Subcutaneous adipose tissue (tissue), 4 donors: ENCODE measurements around the gene CCDC78. TPM values are rescaled to one million over a fixed set of nuclear protein-coding genes. Genes with fewer than 3 reads are reported as not detected.

Experiments
- total RNA-seq, 4 donors: library from RNA; depleted of rRNA; stranded (reverse); fragments of >200 nt; gene quantifications; one replicate each; pipeline ENCODE4 v1.1.0, GENCODE V29; 2016
- TF ChIP-seq, protein P1 (sequence below): fragments of 450-650 bp; IDR thresholded peaks from one replicate; pipeline ENCODE4 v1.5.1; 2016; ENCODE audit warnings: low read depth, mild to moderate bottlenecking, control low read depth, antibody characterized with exemption, moderate library complexity

Gene CCDC78
- total RNA-seq, 4 donors from 2014 or later = 0.44 to 2.5 (median 1.5) TPM; not detected in 1

GRCh38 chr16:769184-769784, 43.0 kb upstream of the CCDC78 start:
- TF ChIP-seq, protein P1, sequence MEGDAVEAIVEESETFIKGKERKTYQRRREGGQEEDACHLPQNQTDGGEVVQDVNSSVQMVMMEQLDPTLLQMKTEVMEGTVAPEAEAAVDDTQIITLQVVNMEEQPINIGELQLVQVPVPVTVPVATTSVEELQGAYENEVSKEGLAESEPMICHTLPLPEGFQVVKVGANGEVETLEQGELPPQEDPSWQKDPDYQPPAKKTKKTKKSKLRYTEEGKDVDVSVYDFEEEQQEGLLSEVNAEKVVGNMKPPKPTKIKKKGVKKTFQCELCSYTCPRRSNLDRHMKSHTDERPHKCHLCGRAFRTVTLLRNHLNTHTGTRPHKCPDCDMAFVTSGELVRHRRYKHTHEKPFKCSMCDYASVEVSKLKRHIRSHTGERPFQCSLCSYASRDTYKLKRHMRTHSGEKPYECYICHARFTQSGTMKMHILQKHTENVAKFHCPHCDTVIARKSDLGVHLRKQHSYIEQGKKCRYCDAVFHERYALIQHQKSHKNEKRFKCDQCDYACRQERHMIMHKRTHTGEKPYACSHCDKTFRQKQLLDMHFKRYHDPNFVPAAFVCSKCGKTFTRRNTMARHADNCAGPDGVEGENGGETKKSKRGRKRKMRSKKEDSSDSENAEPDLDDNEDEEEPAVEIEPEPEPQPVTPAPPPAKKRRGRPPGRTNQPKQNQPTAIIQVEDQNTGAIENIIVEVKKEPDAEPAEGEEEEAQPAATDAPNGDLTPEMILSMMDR = no peak

DNA sequence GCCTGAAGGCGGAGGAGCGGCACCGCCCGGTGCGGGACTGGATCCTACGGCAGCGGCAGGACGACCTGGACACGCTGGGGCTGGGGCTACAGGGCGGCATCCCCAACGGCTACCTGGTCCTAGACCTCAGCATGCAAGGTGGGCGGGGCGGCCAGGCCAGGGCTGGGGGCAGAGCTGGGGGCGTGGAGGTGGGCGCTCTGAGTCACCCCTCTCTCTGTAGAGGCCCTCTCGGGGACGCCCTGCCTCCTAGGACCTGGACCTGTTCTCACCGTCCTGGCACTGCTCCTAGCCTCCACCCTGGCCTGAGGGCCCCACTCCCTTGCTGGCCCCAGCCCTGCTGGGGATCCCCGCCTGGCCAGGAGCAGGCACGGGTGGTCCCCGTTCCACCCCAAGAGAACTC, 42.2 kb upstream of the CCDC78 start:
- TF ChIP-seq, protein P1 = no peak

- TF ChIP-seq, protein P1 = no peak
Measured at GRCh38 chr16:767743-768235, 41.5 kb upstream of the CCDC78 start.

- TF ChIP-seq, protein P1 = no peak
Measured at GRCh38 chr16:766820-767640, 40.8 kb upstream of the CCDC78 start.

GRCh38 chr16:766008-766819, 40.0 kb upstream of the CCDC78 start:
- TF ChIP-seq, protein P1 = no peak

DNA sequence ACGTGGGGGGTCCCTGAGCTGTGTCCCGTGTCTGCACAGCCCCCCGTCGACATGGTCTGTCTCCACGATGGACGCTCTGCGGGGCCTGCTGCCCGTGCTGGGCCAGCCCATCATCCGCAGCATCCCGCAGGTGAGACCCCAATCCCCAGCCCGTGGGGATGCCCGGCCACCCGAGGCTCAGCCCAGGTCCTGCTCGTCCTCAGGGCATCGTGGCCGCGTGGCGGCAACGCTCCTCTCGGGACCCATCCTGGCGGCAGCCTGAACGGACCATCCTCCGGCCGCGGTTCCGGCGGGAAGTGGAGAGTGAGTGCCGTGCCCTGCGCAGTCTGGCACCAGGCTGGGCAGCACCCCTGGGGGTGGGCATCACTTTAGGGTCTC, 39.2 kb upstream of the CCDC78 start:
- TF ChIP-seq, protein P1 = no peak
